Calu3 (cell line): ENCODE results near the gene MYO7A. TPM values are rescaled to one million over a fixed set of nuclear protein-coding genes. Genes with fewer than 3 reads are reported as not detected.

Experiments
- BruUV-seq: library from RNA; stranded (reverse); fragments of 400-500 nt; replicated peaks from 2 replicates; lab custom pipeline; 2021; lab: Mats Ljungman, UMichigan
- CTCF ChIA-PET: fragments of 300-600 bp; sonication (Branson Sonifier 250); formaldehyde crosslinking; loops from one replicate; lab custom pipeline; 2022; ENCODE audit warnings: antibody characterized with exemption; lab: Charles Lee
- DNase-seq: peaks from one replicate; pipeline ENCODE4 v3.0.0; 2022
- H3K27ac Mint-ChIP-seq: one replicate; pipeline ENCODE4 v1.8.0; 2022; ENCODE audit warnings: mixed read lengths; ENCODE audit not compliant: unreplicated experiment
- H3K27me3 Mint-ChIP-seq: one replicate; pipeline ENCODE4 v1.8.0; 2022; ENCODE audit warnings: mixed read lengths; ENCODE audit not compliant: unreplicated experiment
- H3K36me3 Mint-ChIP-seq: one replicate; pipeline ENCODE4 v1.8.0; 2022; ENCODE audit warnings: mild to moderate bottlenecking, moderate library complexity, mixed read lengths; ENCODE audit not compliant: insufficient read depth, unreplicated experiment
- H3K4me1 Mint-ChIP-seq: one replicate; pipeline ENCODE4 v1.8.0; 2022; ENCODE audit warnings: mild to moderate bottlenecking, low read depth, mixed read lengths; ENCODE audit not compliant: unreplicated experiment
- H3K4me3 Mint-ChIP-seq: one replicate; pipeline ENCODE4 v1.8.0; 2022; ENCODE audit warnings: mild to moderate bottlenecking, low read depth, moderate library complexity, mixed read lengths; ENCODE audit not compliant: unreplicated experiment
- H3K9me3 Mint-ChIP-seq: one replicate; pipeline ENCODE4 v1.8.0; 2022; ENCODE audit warnings: low read depth, mixed read lengths; ENCODE audit not compliant: unreplicated experiment
- CTCF ChIP-seq: fragments of 200-600 bp; IDR thresholded peaks from one replicate; pipeline ENCODE4 v1.8.0; 2022; ENCODE audit warnings: antibody characterized with exemption; ENCODE audit not compliant: unreplicated experiment
- intact Hi-C: fragments of 100-400 bp; cut with micrococcal nuclease; formaldehyde crosslinking; loops from one replicate; pipeline ENCODE4 v1.10.0; 2022; ENCODE audit not compliant: unreplicated experiment
- total RNA-seq: library from RNA; stranded (reverse); gene quantifications from 2 replicates; pipeline ENCODE4 v1.2.3, GENCODE V29; 2022

MYO7A gene
- total RNA-seq, 1 experiment from 2014 or later, result 3.7 TPM

- no peak for DNase-seq
- no peaks in the 10 kb centered on the region for H3K4me1 Mint-ChIP-seq
- H3K9me3 Mint-ChIP-seq, result no peaks in the 10 kb centered on the region
- no peak overlapping the region for H3K4me3 Mint-ChIP-seq
- BruUV-seq, result no TSS peak
- no peak for TF ChIP-seq CTCF
- intact Hi-C loops, result no loop called here
- H3K27me3 Mint-ChIP-seq, result peaks cover 17% of the 10 kb centered on the region
- CTCF ChIA-PET, result no interaction called here
- H3K27ac Mint-ChIP-seq, result no peak overlapping the region
- H3K36me3 Mint-ChIP-seq, result no peaks in the 10 kb centered on the region
Measured at GRCh38 chr11:77170107-77170506, 42.1 kb downstream of the MYO7A start.

GRCh38 chr11:77171254-77171653 is 43.2 kb downstream of the MYO7A start:
- H3K9me3 Mint-ChIP-seq, result no peaks in the 10 kb centered on the region

GRCh38 chr11:77171885-77172665 is 44.0 kb downstream of the MYO7A start:
- intact Hi-C loops, result no loop called here

More at GRCh38 chr11:77171254-77171653, 43.2 kb downstream of the MYO7A start:
- TF ChIP-seq CTCF, result no peak
- Mint-ChIP-seq H3K36me3 (no peaks in the 10 kb centered on the region), H3K4me3 (no peak overlapping the region), H3K4me1 (no peaks in the 10 kb centered on the region), H3K27ac (no peak overlapping the region), H3K27me3 (peaks cover 17% of the 10 kb centered on the region)
- BruUV-seq, result no TSS peak
- intact Hi-C loops, result no loop called here
- CTCF ChIA-PET, result interaction anchor here (0.6 kb wide), 1 partner anchor 124 kb away, joined by 4 read pairs; no protein-coding TSS in a partner anchor
- DNase-seq, result no peak

GRCh38 chr11:77172666-77172982 is 44.6 kb downstream of the MYO7A start:
- no TSS peak for BruUV-seq
- DNase-seq, result no peak
- peaks cover 10% of the 10 kb centered on the region for H3K27me3 Mint-ChIP-seq
- no peak for TF ChIP-seq CTCF
- H3K9me3 Mint-ChIP-seq, result no peaks in the 10 kb centered on the region
- no peaks in the 10 kb centered on the region for H3K4me1 Mint-ChIP-seq
- CTCF ChIA-PET, result no interaction called here
- no peaks in the 10 kb centered on the region for H3K36me3 Mint-ChIP-seq
- H3K27ac Mint-ChIP-seq, result no peak overlapping the region
- intact Hi-C loops, result no loop called here
- no peak overlapping the region for H3K4me3 Mint-ChIP-seq

More at GRCh38 chr11:77171885-77172665, 44.0 kb downstream of the MYO7A start:
- Mint-ChIP-seq H3K9me3 (no peaks in the 10 kb centered on the region), H3K27ac (no peak overlapping the region), H3K4me3 (no peak overlapping the region), H3K27me3 (peaks cover 16% of the 10 kb centered on the region), H3K4me1 (no peaks in the 10 kb centered on the region), H3K36me3 (no peaks in the 10 kb centered on the region)
- no TSS peak for BruUV-seq
- CTCF ChIA-PET, result no interaction called here
- TF ChIP-seq CTCF, result no peak
- DNase-seq, result no peak
